GM12891 (cell line): Measurements from ENCODE around the gene THSD4.

Experiments
- POLR2A ChIP-seq: IDR thresholded peaks from 2 replicates; pipeline ENCODE4 v1.6.1; 2011; ENCODE audit warnings: low read depth, low read length, control low read depth
- POLR2AphosphoS5 ChIP-seq: IDR thresholded peaks from 2 replicates; pipeline ENCODE4 v1.6.1; 2011; ENCODE audit warnings: low read depth, low read length, control low read depth
- SPI1 ChIP-seq: IDR thresholded peaks from 2 replicates; pipeline ENCODE4 v1.6.1; 2011; ENCODE audit warnings: low read depth, low read length, control low read depth
- TAF1 ChIP-seq: IDR thresholded peaks from 2 replicates; pipeline ENCODE4 v1.6.1; 2011; ENCODE audit warnings: low read depth, low read length, control low read depth

DNA sequence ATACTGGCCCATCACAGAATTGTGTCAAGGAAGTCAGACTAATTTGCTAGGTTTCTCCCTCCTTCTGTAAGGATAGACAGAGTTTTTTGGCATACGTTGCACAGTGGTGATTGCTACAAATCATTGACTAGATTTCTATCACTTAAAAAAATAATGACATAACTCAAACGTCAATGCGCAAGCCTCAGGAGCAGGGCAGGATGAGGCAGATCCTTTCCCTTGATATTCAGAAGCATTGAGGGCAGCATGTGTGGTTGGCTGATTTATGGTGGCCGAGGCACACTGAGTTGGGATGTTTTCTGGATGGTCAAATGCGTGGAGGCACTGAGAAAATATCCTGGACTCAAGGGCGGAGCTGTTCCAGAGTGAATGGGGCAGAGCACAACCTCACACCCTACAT lies 14.4 kb downstream of the THSD4 start:
- TF ChIP-seq POLR2A, result no peak
- no peak for TF ChIP-seq TAF1
- TF ChIP-seq SPI1, result no peak
- no peak for TF ChIP-seq POLR2AphosphoS5
